A549 treated with DMSO at 1 μM for 4 hours (cell line): Measurements from ENCODE around the gene ZNF784. TPM values are rescaled to one million over a fixed set of nuclear protein-coding genes. Genes with fewer than 3 reads are reported as not detected.

Experiments used
- total RNA-seq: library from RNA; stranded (reverse); fragments of 200-300 nt; extraction: Qiagen RNA extraction; gene quantifications from 5 replicates; pipeline ENCODE4 v1.2.3, GENCODE V29; 2022; ENCODE audit warnings: low read depth

ZNF784 gene
- 4.6 to 7.3 TPM (median 6.2 TPM) in 5 replicates for total RNA-seq

GRCh38 chr19:55624109-55625003 lies at the start of gene ZNF784:
Gene ZNF784 (minus strand): TSS chr19:55624566. CDS start chr19:55624561, 5 bp downstream.

GRCh38 chr19:55654868-55655647 lies 30.7 kb upstream of the ZNF784 start, which contains the start of gene U2AF2:
Gene U2AF2 (plus strand): TSS chr19:55655035. CDS start chr19:55655105, 70 bp downstream.

GRCh38 chr19:55647732-55648584 lies 23.6 kb upstream of the ZNF784 start, which contains the start of gene CCDC106:
Gene CCDC106 (plus strand): TSS chr19:55648212. CDS start chr19:55649047, 835 bp downstream.

GRCh38 chr19:55643003-55643886 lies 18.9 kb upstream of the ZNF784 start, which contains the start of gene ZNF581:
Gene ZNF581 (plus strand): TSS chr19:55643649. CDS start chr19:55644572, 923 bp downstream.

GRCh38 chr19:55640577-55641425 lies 16.4 kb upstream of the ZNF784 start, which contains the start of gene ZNF580:
Gene ZNF580 (plus strand): TSS chr19:55641002. CDS start chr19:55642509, 1,507 bp downstream.

GRCh38 chr19:55605637-55606470 lies 18.5 kb downstream of the ZNF784 start, which contains the start of gene ZNF865:
Gene ZNF865 (plus strand): TSS chr19:55605647. CDS start chr19:55613619, 7,972 bp downstream.

GRCh38 chr19:55599842-55600661 lies 24.3 kb downstream of the ZNF784 start, which contains the start of gene ZNF524:
Gene ZNF524 (plus strand): TSS chr19:55600288. CDS start chr19:55602113, 1,825 bp downstream.

GRCh38 chr19:55599468-55599841 lies 24.9 kb downstream of the ZNF784 start, which contains the start of gene FIZ1:
Gene FIZ1 (minus strand): TSS chr19:55599517. CDS start chr19:55597865, 1,652 bp downstream.

GRCh38 chr19:55580628-55581144 lies 43.7 kb downstream of the ZNF784 start, which contains the start of gene ZNF579:
Gene ZNF579 (minus strand): TSS chr19:55580848. CDS start chr19:55579639, 1,209 bp downstream.

Other genes starting within 250 kb of the ZNF784 start
- gene TMEM190, start 247.7 kb downstream of the ZNF784 start, total RNA-seq = 1.2 to 3.3 TPM (median 2.2 TPM) in 5 replicates
- 2.3 to 10.5 TPM (median 6.4 TPM) in 5 replicates for gene TMEM238, start 240.3 kb downstream of the ZNF784 start, total RNA-seq
- gene RPL28, start 238.6 kb downstream of the ZNF784 start, total RNA-seq = 2,493 to 3,190 TPM (median 2,735 TPM) in 5 replicates
- 269 to 476 TPM (median 433 TPM) in 5 replicates for gene UBE2S, start 216.8 kb downstream of the ZNF784 start, total RNA-seq
- gene SHISA7, start 181.3 kb downstream of the ZNF784 start, total RNA-seq = 0.01 TPM in 1 of 5 replicates, not detected in the others
- gene ISOC2, start 162.9 kb downstream of the ZNF784 start, total RNA-seq = 54.0 to 64.5 TPM (median 63.3 TPM) in 5 replicates
- not detected in 5 replicates for gene C19orf85, start 159.8 kb downstream of the ZNF784 start, total RNA-seq
- 3.7 to 10.2 TPM (median 6.9 TPM) in 5 replicates for gene ZNF628, start 147.9 kb downstream of the ZNF784 start, total RNA-seq
- 38.9 to 58.1 TPM (median 52.3 TPM) in 5 replicates for gene NAT14, start 139.4 kb downstream of the ZNF784 start, total RNA-seq
- 0.57 to 1.6 TPM (median 0.99 TPM) in 5 replicates for gene SSC5D, start 136.1 kb downstream of the ZNF784 start, total RNA-seq
- gene SBK2, start 87.4 kb downstream of the ZNF784 start, total RNA-seq = 2.0 to 2.9 TPM (median 2.2 TPM) in 5 replicates
- gene SBK3, start 79.0 kb downstream of the ZNF784 start, total RNA-seq = 1.7 to 2.4 TPM (median 2.2 TPM) in 5 replicates
- gene ZNF579, start 43.7 kb downstream of the ZNF784 start, total RNA-seq = 14.6 to 28.1 TPM (median 24.1 TPM) in 5 replicates
- gene FIZ1, start 25.0 kb downstream of the ZNF784 start, total RNA-seq = 22.2 to 26.3 TPM (median 25.2 TPM) in 5 replicates
- gene ZNF524, start 24.3 kb downstream of the ZNF784 start, total RNA-seq = 12.1 to 19.8 TPM (median 17.6 TPM) in 5 replicates
- 7.2 to 14.6 TPM (median 13.0 TPM) in 5 replicates for gene ZNF865, start 18.9 kb downstream of the ZNF784 start, total RNA-seq
- gene ZNF580, start 16.4 kb upstream of the ZNF784 start, total RNA-seq = 27.7 to 54.4 TPM (median 43.3 TPM) in 5 replicates
- gene ZNF581, start 19.1 kb upstream of the ZNF784 start, total RNA-seq = 41.4 to 47.7 TPM (median 45.7 TPM) in 5 replicates
- gene CCDC106, start 23.6 kb upstream of the ZNF784 start, total RNA-seq = 12.4 to 17.8 TPM (median 15.3 TPM) in 5 replicates
- gene U2AF2, start 30.5 kb upstream of the ZNF784 start, total RNA-seq = 262 to 319 TPM (median 307 TPM) in 5 replicates
- 135 to 217 TPM (median 182 TPM) in 5 replicates for gene EPN1, start 50.7 kb upstream of the ZNF784 start, total RNA-seq
- not detected in 5 replicates for gene NLRP9, start 113.8 kb upstream of the ZNF784 start, total RNA-seq
- gene RFPL4A, start 134.5 kb upstream of the ZNF784 start, total RNA-seq = 0.13 to 0.63 TPM (median 0.53 TPM) in 5 replicates
- gene RFPL4AL1, start 144.6 kb upstream of the ZNF784 start, total RNA-seq = 0.12 to 0.34 TPM (median 0.12 TPM) in 3 of 5 replicates, not detected in the others
- gene NLRP11, start 207.4 kb upstream of the ZNF784 start, total RNA-seq = 0.02 TPM in 1 of 5 replicates, not detected in the others
- gene NLRP4, start 212.0 kb upstream of the ZNF784 start, total RNA-seq = not detected in 5 replicates